Motor neuron (in vitro differentiated cells): ENCODE data around the gene ZNF296. TPM values are rescaled to one million over a fixed set of nuclear protein-coding genes. Genes with fewer than 3 reads are reported as not detected.
A peak's percentile ranks its signal among the peaks of the same experiment; 100 is the strongest.

Experiments used
- ATAC-seq, 8 experiments: fragments of 200-7000 bp; cut with Tn5 transposase; replicated peaks in 6 of 8; 2 replicates each; pipeline ENCODE4 v1.8.0; 2021; ENCODE audit warnings: mild to moderate bottlenecking in 8 of 8, moderate library complexity in 8 of 8
- H3K27ac ChIP-seq, 2 donors: fragments of 250-450 bp; sonication (Bioruptor Pico); 2 replicates each; pipeline ENCODE4 v1.9.0; 2021; ENCODE audit warnings: antibody characterized with exemption in 2 of 2, mild to moderate bottlenecking in 2 of 2, moderate library complexity in 1 of 2
- H3K4me1 ChIP-seq, 2 donors: fragments of 250-450 bp; sonication (Bioruptor Pico); replicated peaks in 1 of 2; 2 replicates each; pipeline ENCODE4 v1.6.1; 2021; ENCODE audit warnings: antibody characterized with exemption in 2 of 2, mild to moderate bottlenecking in 2 of 2, moderate library complexity in 1 of 2
- H3K4me3 ChIP-seq, 5 donors: fragments of 250-450 bp; sonication (Bioruptor Pico); 2 replicates each; pipeline ENCODE4 v1.9.0; 2021; ENCODE audit warnings: antibody characterized with exemption in 5 of 5, mild to moderate bottlenecking in 5 of 5, moderate library complexity in 4 of 5
- WGBS, 10 experiments: fragments of 450-650 bp; shearing (Covaris generic); methylation state at CpG; one replicate each; pipeline ENCODE4 v1.0.0; 2022; 5-methylcytosine and 5-hydroxymethylcytosine counted together
- in situ Hi-C, 9 experiments: fragments of 400-800 bp; cut with MboI; loops; one replicate each; pipeline ENCODE4 v1.15.0; 2021; ENCODE audit warnings: low sequenced_read_pairs in 9 of 9, low pct_unique_long_range_greater_than_20kb in 2 of 9; ENCODE audit not compliant: unreplicated experiment in 9 of 9
- total RNA-seq, 8 experiments: library from RNA; unstranded; fragments of 300-600 nt; gene quantifications; 2 replicates each; pipeline versions ENCODE4 v1.2.3 to v1.2.4, GENCODE V29; 2022

Gene ZNF296
- total RNA-seq, 8 experiments from 2014 or later = 0.46 to 1.9 (median 0.85) TPM

GRCh38 chr19:45100201-45100600 is 23.9 kb upstream of the ZNF296 start:
- WGBS, 10 experiments = 60 to 100% (median 83%) methylated on average over 1 to 3 of the region's 3 CpGs; no CpG with 5 or more reads in 5 of the 10 experiments
- in situ Hi-C loops = no loop called here
- ATAC-seq = no peak
- no peak overlapping the region for H3K4me3 ChIP-seq
- H3K27ac ChIP-seq = peak overlapping the region in 1 of 2 donors; percentile 35
- peaks cover 57% of the 10 kb centered on the region in 2 donors for H3K4me1 ChIP-seq

- in situ Hi-C loops = no loop called here
- ATAC-seq = no peak
- no peak overlapping the region for H3K27ac ChIP-seq
- WGBS, 10 experiments = 80 to 100% (median 88%) methylated on average over 1 to 14 of the region's 25 CpGs; no CpG with 5 or more reads in 4 of the 10 experiments
- peaks cover 57% of the 10 kb centered on the region in 2 donors for H3K4me1 ChIP-seq
- H3K4me3 ChIP-seq = no peak overlapping the region
These were observed 23.4 kb upstream of the ZNF296 start for GRCh38 chr19:45099467-45100191.

- Histone ChIP-seq H3K4me3 (peak overlapping the region in 2 of 5 donors; percentile 7 to 8), H3K27ac (peak overlapping the region in 1 of 2 donors; percentile 42), H3K4me1 (peaks cover 59 to 63% of the 10 kb centered on the region in 2 donors)
- ATAC-seq = peak in 7 of 8 experiments; percentile 1 to 21 (median 12)
- WGBS, 10 experiments = 20 to 100% (median 52%) methylated on average over 1 to 9 of the region's 15 CpGs; no CpG with 5 or more reads in 5 of the 10 experiments
- in situ Hi-C loops = no loop called here
These were observed 22.5 kb upstream of the ZNF296 start for GRCh38 chr19:45098521-45099466.

- peak overlapping the region in 1 of 2 donors; percentile 74 for H3K27ac ChIP-seq
- in situ Hi-C loops = no loop called here
- H3K4me3 ChIP-seq = peak overlapping the region in 2 of 5 donors; percentile 7 to 10
- WGBS, 10 experiments = 0 to 100% (median 73%) methylated on average over 1 to 8 of the region's 16 CpGs; no CpG with 5 or more reads in 3 of the 10 experiments
- peaks cover 50 to 56% of the 10 kb centered on the region in 2 donors for H3K4me1 ChIP-seq
- ATAC-seq = peak; percentile 78 to 96 (median 93)
These were observed 21.7 kb upstream of the ZNF296 start for GRCh38 chr19:45097776-45098520.

GRCh38 chr19:45097450-45097775 is 21.1 kb upstream of the ZNF296 start:
- no peak for ATAC-seq
- in situ Hi-C loops = no loop called here
- Histone ChIP-seq H3K4me3 (no peak overlapping the region), H3K4me1 (peaks cover 46 to 51% of the 10 kb centered on the region in 2 donors), H3K27ac (peak overlapping the region in 1 of 2 donors; percentile 17)
- 80 to 92% (median 92%) methylated on average over 2 of the region's 7 CpGs; no CpG with 5 or more reads in 7 of the 10 experiments for WGBS, 10 experiments

GRCh38 chr19:45096700-45097099 is 20.4 kb upstream of the ZNF296 start:
- no peak for ATAC-seq
- 72 to 100% (median 89%) methylated on average over 3 to 7 of the region's 7 CpGs; no CpG with 5 or more reads in 3 of the 10 experiments for WGBS, 10 experiments
- in situ Hi-C loops = no loop called here
- H3K27ac ChIP-seq = no peak overlapping the region
- no peak overlapping the region for H3K4me3 ChIP-seq
- peaks cover 43 to 51% of the 10 kb centered on the region in 2 donors for H3K4me1 ChIP-seq

- Histone ChIP-seq H3K27ac (no peak overlapping the region), H3K4me3 (no peak overlapping the region), H3K4me1 (peaks cover 36 to 44% of the 10 kb centered on the region in 2 donors)
- WGBS, 10 experiments = 57 to 100% (median 92%) methylated on average over 1 to 9 of the region's 14 CpGs; no CpG with 5 or more reads in 1 of the 10 experiments
- in situ Hi-C loops = no loop called here
- ATAC-seq = no peak
These were observed 19.5 kb upstream of the ZNF296 start for GRCh38 chr19:45095496-45096413.

- ATAC-seq = no peak
- WGBS, 10 experiments = 72 to 100% (median 92%) methylated on average over 1 to 4 of the region's 5 CpGs; no CpG with 5 or more reads in 2 of the 10 experiments
- peaks cover 38% of the 10 kb centered on the region in 2 donors for H3K4me1 ChIP-seq
- peak overlapping the region in 2 of 5 donors; percentile 51 to 67 for H3K4me3 ChIP-seq
- in situ Hi-C loops = no loop called here
- no peak overlapping the region for H3K27ac ChIP-seq
These were observed 18.4 kb upstream of the ZNF296 start for GRCh38 chr19:45094707-45095106.

- Histone ChIP-seq H3K4me3 (peak overlapping the region; percentile 51 to 84 (median 59)), H3K4me1 (peaks cover 32 to 35% of the 10 kb centered on the region in 2 donors), H3K27ac (no peak overlapping the region)
- in situ Hi-C loops = no loop called here
- WGBS, 10 experiments = 60 to 100% (median 77%) methylated on average over 1 to 7 of the region's 9 CpGs; no CpG with 5 or more reads in 5 of the 10 experiments
- ATAC-seq = no peak
These were observed 17.9 kb upstream of the ZNF296 start for GRCh38 chr19:45094137-45094536.

GRCh38 chr19:45092747-45093678 is 16.7 kb upstream of the ZNF296 start, which contains the start of gene PPP1R37:
Gene PPP1R37, plus strand, starts transcription at chr19:45093179. Its CDS starts 147 bp downstream, at chr19:45093326.
- peaks cover 21 to 24% of the 10 kb centered on the region in 2 donors for H3K4me1 ChIP-seq
- 0 to 3% (median 0%) methylated on average over 1 to 45 of the region's 103 CpGs; no CpG with 5 or more reads in 2 of the 10 experiments for WGBS, 10 experiments
- H3K27ac ChIP-seq = peak within 1 kb of the TSS; percentile 99
- peak; percentile 57 to 76 (median 66) for ATAC-seq
- in situ Hi-C loops = no loop called here
- peak within 1 kb of the TSS; percentile 51 to 84 (median 59) for H3K4me3 ChIP-seq
